HuH-7.5 (cell line): ENCODE measurements around the gene FAM174C.
A peak's percentile ranks its signal among the peaks of the same experiment; 100 is the strongest.

Experiments used
- DNase-seq: peaks from one replicate; pipeline ENCODE4 v3.0.0; 2011; ENCODE audit warnings: low spot score

The FAM174C gene

GRCh38 chr19:1286487-1287353, 11.4 kb downstream of the FAM174C start:
- DNase-seq, result no peak

DNA sequence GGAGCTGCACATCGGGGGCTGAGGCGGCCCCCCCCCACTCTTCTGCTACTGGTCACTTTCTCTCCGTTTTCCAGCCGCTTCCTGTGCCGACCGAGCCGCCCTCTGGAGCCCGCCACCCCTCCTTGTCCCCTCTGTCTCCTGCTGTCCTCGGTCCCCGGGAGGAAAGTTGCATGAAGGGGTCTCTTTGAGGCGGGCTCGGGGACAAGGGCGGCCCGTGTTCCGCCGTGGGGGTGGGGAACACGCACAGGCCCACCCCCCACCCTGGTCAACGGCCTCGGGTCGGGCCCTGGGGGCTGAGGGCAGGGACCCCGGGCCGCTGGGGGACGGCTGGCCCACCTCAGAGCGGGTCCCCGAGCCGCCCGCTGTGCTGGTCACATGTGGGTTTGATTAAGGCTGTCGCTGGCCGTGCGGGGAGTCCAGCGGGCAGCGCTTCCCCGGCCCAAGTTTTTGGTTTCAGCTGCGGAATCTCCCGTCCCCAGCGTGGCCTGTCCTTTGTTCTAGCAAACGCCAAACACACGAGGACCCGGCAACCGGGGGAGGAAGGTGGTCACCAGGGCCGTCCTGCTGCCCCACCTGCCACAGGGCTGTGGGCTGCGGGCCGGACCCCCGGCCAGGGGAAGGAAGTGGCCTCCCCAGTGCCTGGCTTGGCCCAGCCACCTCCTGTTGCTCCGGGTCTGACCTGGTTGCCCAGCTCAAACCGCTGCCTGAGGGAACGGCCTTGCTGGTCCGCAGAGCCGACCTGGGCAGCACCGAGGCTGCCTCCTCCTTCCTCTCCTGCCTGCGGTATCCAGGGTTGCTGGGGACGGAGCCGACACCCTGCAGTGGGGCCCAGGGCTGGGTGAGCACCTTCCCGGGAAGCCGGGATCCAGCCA, 12.3 kb downstream of the FAM174C start:
- no peak for DNase-seq

DNA sequence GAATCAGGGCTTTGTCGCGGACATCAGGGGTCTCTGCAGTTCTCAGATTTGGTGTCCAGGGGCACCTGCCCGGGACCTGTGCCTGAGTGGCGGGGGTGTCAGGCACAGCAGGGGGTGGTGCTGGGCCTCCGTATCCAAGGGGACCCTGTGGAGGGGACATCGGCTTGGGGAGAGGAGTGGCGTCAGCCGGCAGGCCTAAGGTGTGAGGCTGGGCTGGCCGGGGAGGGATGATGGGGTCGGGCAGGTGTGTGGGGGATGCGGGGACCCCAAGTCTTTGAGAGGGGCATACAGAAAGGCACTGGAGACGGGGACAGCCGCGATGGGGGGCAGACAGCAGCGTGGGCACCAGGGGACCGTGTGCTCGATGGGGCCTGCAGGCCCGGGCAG, 12.9 kb downstream of the FAM174C start:
- DNase-seq, result no peak

- DNase-seq, result no peak
Observed at GRCh38 chr19:1288833-1289685, 13.7 kb downstream of the FAM174C start.

- no peak for DNase-seq
Observed at GRCh38 chr19:1289686-1290025, 14.3 kb downstream of the FAM174C start.

DNA sequence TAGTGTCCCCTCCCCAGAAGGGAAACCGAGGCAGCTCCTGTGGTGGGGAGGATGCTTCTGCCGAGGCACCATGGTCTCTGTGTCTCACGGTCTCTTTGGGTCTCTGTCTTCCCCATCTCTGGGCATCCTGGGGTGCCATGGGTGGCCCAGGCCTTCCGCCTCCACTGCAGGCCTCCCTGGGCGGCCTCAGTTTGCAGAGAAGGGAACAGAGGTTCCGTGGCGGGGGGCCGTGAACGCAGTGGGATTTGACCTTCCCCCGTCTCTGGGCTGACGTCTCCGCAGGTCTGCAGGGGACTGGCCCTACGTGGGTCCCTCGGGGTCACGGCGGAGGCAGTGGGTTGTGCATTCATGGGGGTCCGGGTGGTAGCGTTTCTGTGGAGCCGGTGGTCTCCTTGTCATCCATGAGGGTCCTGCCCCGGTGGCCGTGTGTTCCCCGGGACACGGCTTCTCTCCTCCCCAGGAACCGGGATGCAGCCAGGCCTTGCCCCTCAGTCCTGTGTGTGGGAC, 14.9 kb downstream of the FAM174C start:
- no peak for DNase-seq

GRCh38 chr19:1290703-1291651, 15.6 kb downstream of the FAM174C start:
- DNase-seq, result peak; percentile 93

GRCh38 chr19:1291761-1292418, 16.6 kb downstream of the FAM174C start:
- peak; percentile 94 for DNase-seq

GRCh38 chr19:1292419-1293151, 17.3 kb downstream of the FAM174C start:
- DNase-seq, result no peak

DNA sequence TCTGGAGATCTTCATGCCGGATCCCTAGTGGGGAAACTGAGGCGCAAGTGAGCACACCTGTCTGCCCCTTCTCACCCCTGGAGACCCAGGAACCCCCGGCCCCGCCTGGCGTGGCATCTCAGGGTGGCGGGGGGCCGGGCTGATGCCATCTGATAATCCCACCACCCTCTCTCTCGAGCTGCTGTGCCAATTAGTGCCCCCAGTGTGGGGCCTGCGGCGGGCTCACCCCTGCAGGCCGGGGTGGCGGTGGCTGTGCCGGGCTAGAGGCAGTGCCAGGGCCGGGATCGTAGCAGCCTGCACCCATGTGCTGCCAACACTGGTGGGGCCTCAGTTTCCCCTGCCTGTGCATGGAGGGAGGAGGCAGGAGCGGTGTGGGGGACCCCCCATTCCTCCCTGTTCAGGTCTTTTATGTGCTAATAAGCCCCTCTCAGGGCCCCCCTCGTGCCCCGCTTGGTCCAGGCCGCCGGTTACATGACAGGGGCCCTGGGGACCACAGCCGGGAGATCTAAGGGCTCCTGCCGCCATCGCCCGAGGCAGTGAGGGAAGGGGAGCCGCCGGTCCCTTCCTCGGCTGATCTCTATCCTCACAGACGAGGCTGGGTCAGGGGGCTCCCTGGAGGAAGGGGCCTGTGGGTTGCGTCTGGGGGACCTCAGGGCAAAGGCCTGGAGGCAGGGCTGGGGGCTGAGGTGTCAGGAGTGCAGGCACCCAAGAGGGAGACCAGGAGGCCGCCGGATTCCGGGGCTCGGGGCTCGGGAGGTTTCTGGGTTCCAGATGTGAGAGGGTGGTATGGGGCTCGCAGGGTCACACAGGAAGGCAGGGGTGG, 18.7 kb downstream of the FAM174C start:
- DNase-seq, result no peak

DNA sequence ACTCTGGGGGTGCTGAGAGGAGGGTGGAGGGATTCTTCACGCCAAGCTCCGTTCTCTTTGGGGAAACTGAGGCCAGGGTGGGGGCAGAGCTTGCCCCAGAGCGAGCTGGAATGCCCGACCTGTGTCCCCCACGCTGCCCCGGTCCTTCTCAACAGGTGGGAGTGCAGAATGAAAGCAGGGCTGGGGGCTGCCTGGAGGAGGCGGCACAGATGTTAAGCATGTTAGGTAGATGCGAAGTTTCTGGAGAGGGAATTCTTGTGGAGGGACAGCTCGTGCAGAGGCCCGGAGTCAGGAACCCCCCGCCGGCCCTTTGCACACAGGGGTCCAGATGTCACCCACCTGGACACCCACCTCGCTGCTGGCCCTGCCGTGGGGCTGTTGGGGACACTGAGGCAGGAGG, 19.4 kb downstream of the FAM174C start:
- DNase-seq, result no peak

GRCh38 chr19:1295169-1296012, 20.1 kb downstream of the FAM174C start:
- DNase-seq, result no peak

DNA sequence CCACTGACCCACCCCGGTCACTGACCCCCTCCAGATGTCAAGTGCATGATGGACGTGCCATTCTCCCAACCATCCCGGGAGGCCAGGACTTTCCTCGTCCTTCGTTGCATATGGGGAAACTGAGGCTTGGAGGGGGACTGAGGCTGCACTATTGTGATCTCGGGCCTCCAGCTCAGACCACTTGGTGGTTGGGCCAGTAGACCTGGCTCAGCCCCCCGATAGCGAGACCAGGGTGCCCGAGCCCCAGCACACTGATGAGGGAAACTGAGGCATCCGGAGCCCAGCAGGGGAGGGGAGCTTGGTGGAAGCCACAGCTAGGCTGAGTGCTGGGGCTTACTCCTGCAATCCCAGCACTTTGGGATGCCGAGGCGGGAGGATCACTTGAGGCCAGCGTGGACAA, 20.7 kb downstream of the FAM174C start:
- DNase-seq, result no peak

DNA sequence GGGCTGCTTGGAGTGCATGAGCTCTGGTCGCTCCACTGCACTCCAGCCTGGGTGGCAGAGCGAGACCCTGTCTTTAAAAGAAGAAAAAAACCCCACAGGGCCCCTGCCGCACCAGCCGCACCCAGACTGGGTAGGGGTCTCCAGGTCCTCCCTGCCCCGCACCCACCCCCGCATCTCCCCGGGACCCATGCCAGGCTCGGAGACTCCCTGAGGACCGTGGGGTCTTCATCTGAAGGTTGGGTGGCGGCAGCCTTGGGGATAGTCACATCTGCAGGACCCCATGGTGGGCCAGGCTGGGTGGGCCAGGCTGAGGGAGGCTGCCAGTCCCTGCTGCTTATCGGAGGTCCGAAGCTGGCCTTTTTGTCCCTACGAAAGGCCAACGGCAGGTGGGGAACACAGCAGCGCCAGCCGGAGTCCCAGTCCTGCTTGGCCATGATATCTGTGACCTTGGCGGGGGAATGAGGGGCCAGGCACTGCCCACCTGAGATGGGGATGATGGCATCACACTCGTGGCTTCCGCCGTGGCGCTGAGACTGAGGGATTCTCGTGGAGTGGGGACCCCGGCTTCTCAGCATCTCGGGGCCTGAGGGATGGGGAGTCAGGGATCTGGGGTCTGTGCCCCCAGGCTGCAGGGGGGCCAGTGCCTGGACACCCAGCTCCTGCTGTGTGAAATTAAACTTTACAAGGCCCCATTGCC, 21.4 kb downstream of the FAM174C start:
- DNase-seq, result no peak

GRCh38 chr19:1298235-1298634, 22.9 kb downstream of the FAM174C start:
- no peak for DNase-seq

- DNase-seq, result no peak
Observed at GRCh38 chr19:1299801-1300200, 24.5 kb downstream of the FAM174C start.
